Nephron progenitor cell (in vitro differentiated cells): Measurements from ENCODE around the gene PTGIS.

Experiments used
- DNase-seq: peaks from one replicate; pipeline ENCODE4 v3.0.0; 2021
- H3K27ac Mint-ChIP-seq: 2 replicates; pipeline ENCODE4 v1.8.0; 2021; ENCODE audit warnings: mild to moderate bottlenecking, moderate library complexity, mixed read lengths
- H3K27me3 Mint-ChIP-seq: 2 replicates; pipeline ENCODE4 v1.8.0; 2021; ENCODE audit warnings: mild to moderate bottlenecking, low read depth, mixed read lengths; ENCODE audit not compliant: poor library complexity
- H3K36me3 Mint-ChIP-seq: 2 replicates; pipeline ENCODE4 v1.8.0; 2021; ENCODE audit warnings: low read depth, mixed read lengths
- H3K4me1 Mint-ChIP-seq: 2 replicates; pipeline ENCODE4 v1.8.0; 2021; ENCODE audit warnings: mixed read lengths
- H3K4me3 Mint-ChIP-seq: 2 replicates; pipeline ENCODE4 v1.8.0; 2021; ENCODE audit warnings: mild to moderate bottlenecking, moderate library complexity, mixed read lengths
- H3K9me3 Mint-ChIP-seq: 2 replicates; pipeline ENCODE4 v1.8.0; 2021; ENCODE audit warnings: mild to moderate bottlenecking, moderate library complexity, mixed read lengths
- TF ChIP-seq, protein P1 (sequence below): fragments of 200-600 bp; sonication (generic); IDR thresholded peaks from 2 replicates; pipeline ENCODE4 v1.5.0; 2021; ENCODE audit warnings: antibody characterized with exemption

The PTGIS gene

GRCh38 chr20:49603209-49603627 is 35.3 kb upstream of the PTGIS start:
- Mint-ChIP-seq H3K36me3 (no peaks in the 10 kb centered on the region), H3K4me1 (peaks cover 10% of the 10 kb centered on the region), H3K27ac (no peak overlapping the region), H3K9me3 (no peaks in the 10 kb centered on the region), H3K4me3 (no peak overlapping the region), H3K27me3 (peaks cover 35% of the 10 kb centered on the region)
- TF ChIP-seq, protein P1, sequence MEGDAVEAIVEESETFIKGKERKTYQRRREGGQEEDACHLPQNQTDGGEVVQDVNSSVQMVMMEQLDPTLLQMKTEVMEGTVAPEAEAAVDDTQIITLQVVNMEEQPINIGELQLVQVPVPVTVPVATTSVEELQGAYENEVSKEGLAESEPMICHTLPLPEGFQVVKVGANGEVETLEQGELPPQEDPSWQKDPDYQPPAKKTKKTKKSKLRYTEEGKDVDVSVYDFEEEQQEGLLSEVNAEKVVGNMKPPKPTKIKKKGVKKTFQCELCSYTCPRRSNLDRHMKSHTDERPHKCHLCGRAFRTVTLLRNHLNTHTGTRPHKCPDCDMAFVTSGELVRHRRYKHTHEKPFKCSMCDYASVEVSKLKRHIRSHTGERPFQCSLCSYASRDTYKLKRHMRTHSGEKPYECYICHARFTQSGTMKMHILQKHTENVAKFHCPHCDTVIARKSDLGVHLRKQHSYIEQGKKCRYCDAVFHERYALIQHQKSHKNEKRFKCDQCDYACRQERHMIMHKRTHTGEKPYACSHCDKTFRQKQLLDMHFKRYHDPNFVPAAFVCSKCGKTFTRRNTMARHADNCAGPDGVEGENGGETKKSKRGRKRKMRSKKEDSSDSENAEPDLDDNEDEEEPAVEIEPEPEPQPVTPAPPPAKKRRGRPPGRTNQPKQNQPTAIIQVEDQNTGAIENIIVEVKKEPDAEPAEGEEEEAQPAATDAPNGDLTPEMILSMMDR: peak; percentile 30
- no peak for DNase-seq

- no peaks in the 10 kb centered on the region for H3K36me3 Mint-ChIP-seq
- TF ChIP-seq, protein P1: no peak
- H3K27me3 Mint-ChIP-seq: peaks cover 29% of the 10 kb centered on the region
- no peaks in the 10 kb centered on the region for H3K9me3 Mint-ChIP-seq
- H3K4me1 Mint-ChIP-seq: peaks cover 10% of the 10 kb centered on the region
- no peak for DNase-seq
- no peak overlapping the region for H3K4me3 Mint-ChIP-seq
- H3K27ac Mint-ChIP-seq: no peak overlapping the region
These were observed 34.6 kb upstream of the PTGIS start for GRCh38 chr20:49602345-49603208.

DNA sequence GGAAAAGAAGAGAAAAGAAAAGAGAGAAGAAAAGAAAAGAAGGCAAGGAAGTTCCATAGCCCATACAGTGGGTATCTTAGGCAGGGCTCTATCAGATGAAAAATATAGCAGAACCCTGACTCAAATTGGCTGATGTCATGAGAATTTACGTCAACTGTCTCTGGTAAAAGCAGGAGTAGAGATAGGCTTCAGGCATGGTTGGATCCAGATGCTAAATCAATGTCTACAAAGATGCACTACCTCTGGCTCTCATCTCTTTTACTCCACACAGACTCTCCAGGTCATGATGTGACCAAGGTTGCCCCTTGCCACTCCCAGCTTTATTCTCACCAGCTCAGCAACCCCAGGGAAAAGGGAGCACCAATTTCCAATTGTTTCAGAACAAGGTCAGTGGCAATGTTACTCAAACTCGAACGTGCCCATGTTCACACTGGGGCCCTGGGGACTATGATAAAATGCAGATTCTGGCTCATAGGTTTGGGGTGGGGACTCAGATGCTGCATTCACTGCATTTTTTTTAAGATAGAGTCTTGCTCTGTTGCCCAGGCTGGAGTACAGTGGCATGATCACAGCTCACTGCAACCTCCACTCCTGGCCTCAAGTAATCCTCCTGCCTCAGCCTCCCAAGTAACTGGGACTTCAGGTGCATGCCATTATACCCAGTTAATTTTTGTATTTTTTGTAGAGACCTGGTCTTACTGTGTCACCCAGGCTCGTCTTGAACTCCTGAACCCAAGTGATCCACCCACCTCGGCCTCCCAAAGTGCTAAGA is 33.4 kb upstream of the PTGIS start:
- no peak for DNase-seq
- Mint-ChIP-seq H3K36me3 (no peaks in the 10 kb centered on the region), H3K4me1 (peaks cover 13% of the 10 kb centered on the region), H3K9me3 (no peaks in the 10 kb centered on the region), H3K27ac (no peak overlapping the region), H3K27me3 (peaks cover 19% of the 10 kb centered on the region), H3K4me3 (no peak overlapping the region)
- TF ChIP-seq, protein P1: no peak

DNA sequence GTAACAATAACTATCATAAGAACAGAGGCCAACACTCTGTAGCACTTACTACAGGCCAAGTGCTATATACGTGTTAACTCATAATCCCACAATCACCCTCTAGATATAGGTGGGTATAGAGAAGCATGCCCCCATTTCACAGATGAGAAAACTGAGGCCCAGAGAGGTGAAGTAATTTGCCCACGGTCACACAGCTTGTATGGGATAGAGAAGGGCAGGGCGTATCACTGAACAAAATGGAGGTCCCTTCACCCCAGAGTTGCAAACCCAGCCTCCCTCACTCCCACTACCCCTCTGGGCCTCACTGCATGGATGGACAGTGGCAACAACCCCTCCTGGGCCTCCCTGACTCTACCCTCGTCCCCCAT is 31.8 kb upstream of the PTGIS start:
- TF ChIP-seq, protein P1: no peak
- no peaks in the 10 kb centered on the region for H3K36me3 Mint-ChIP-seq
- no peaks in the 10 kb centered on the region for H3K9me3 Mint-ChIP-seq
- no peak for DNase-seq
- H3K27me3 Mint-ChIP-seq: peaks cover 19% of the 10 kb centered on the region
- H3K4me1 Mint-ChIP-seq: peaks cover 19% of the 10 kb centered on the region
- no peak overlapping the region for H3K4me3 Mint-ChIP-seq
- no peak overlapping the region for H3K27ac Mint-ChIP-seq

GRCh38 chr20:49597825-49598395 is 30.0 kb upstream of the PTGIS start:
- H3K27me3 Mint-ChIP-seq: peaks cover 10% of the 10 kb centered on the region

More at GRCh38 chr20:49597825-49598395, 30.0 kb upstream of the PTGIS start:
- Mint-ChIP-seq H3K4me3 (no peak overlapping the region), H3K36me3 (no peaks in the 10 kb centered on the region), H3K9me3 (no peaks in the 10 kb centered on the region), H3K27ac (no peak overlapping the region), H3K4me1 (peaks cover 23% of the 10 kb centered on the region)
- TF ChIP-seq, protein P1: no peak
- DNase-seq: no peak
